GM12874 (cell line): Measurements from ENCODE around the gene FBXO40.

Experiments
- CTCF ChIP-seq: IDR thresholded peaks from 2 replicates; pipeline ENCODE4 v1.5.1; 2011; ENCODE audit warnings: low read depth, mild to moderate bottlenecking, control low read depth, low read length, moderate library complexity; ENCODE audit not compliant: insufficient read depth

The FBXO40 gene

DNA sequence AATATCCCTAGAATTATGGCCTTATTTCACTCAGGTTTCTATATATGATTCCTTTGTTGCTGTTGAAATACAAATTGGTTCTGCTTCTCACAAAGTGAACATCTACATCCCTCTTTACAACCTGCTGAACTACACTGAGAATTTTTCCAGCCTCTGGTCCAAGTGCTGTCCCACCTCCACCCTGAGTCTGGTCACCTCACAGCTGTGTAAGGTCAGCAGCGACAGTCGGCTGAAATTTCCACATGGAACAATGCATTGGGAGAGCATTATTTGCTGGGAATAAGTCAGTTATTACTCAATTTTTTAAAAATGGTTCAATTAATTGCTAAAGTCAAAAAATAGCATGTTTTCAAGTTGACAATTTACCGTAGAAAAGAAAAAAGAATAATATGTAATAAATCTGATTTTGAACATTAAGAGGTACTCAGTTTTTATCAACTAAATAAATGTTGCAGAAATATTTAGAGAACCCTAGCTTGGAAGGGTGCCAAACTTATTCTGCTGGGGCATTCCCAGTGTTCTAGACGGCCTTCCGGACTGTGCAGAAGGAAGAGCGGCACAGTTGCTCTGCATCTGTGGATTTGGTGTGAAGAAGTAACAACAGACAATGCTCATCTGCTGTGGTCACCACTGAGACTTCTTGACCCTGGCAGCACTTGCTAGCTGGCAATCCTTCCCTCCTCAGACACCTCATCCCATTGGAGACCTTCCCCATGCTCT is 65.7 kb downstream of the FBXO40 start:
- TF ChIP-seq CTCF = no peak

DNA sequence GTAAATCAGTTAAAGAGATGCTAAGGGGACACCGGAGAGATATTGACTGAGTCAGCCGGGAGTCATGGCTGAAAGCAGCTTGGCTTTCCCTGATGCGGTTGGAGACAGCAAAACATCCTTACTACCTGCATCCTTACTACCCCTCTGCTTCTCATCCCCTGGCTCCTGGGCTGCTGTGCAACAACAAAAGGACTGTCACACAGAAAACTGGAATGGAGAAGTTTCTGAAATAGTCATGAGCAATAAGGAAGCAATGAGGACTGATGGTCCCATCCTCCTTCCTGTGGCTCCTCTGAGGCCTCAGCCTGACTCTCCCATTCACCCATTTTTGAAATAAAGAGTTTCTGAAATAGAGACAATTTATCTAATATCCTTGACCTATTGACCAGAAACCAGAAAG is 66.4 kb downstream of the FBXO40 start:
- no peak for TF ChIP-seq CTCF

- TF ChIP-seq CTCF = no peak
Observed at GRCh38 chr3:121660356-121661171, 67.4 kb downstream of the FBXO40 start, which contains the start of gene HCLS1. HCLS1 (minus strand) TSS chr3:121660903; CDS start chr3:121658347, 2,556 bp downstream.

GRCh38 chr3:121661376-121661775 is 68.2 kb downstream of the FBXO40 start:
- TF ChIP-seq CTCF = no peak

DNA sequence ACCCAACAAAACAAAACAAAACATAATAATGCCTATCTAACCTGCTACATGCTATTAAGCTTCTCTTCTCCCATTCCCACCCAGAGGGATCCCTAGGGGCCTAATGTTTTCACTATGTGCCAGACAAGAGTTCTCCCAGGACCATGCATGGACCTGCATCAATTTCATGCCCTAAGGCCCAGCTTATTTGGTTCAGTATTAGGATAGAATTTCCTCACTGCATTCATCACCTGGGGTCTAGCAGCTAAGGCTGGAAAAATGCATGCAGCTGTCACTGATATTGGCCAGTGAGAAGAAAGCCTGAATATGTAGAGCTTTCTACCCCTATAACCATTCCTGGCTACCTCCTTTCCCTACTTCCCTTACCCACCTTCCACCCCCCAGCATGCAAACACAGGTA is 69.6 kb downstream of the FBXO40 start:
- TF ChIP-seq CTCF = no peak

DNA sequence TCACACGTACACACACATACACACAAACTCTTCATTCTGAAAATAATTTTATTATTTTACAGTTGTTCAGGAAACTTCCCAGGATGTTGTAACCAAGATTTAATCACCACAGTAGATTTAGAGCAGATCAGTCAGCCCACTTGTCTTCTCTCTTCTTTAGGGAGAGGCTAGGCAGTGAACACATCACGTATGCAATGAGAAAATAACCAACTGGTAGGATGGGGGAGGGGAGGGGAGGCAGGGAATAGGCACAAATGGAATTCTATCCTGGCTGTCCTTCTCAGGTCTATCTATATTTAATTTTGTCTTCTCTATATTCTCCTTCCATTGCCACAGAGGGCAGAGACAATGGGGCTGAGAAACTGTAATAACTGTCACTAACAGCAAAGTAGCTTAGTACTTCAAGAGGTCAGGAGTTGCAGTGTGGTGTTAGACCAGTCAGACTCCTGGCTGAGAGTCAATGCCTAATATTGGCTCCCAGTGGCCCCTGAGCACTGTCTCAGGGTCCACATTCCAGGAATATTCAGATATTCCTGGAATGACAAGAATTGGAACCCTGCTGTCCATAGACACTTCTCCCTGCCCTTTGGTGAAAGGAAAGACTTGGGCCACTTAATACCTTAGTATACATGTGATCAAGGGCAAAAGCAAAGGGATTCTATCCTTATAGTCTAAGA is 70.1 kb downstream of the FBXO40 start:
- no peak for TF ChIP-seq CTCF

GRCh38 chr3:121665488-121665887 is 72.3 kb downstream of the FBXO40 start:
- TF ChIP-seq CTCF = no peak
